Tibial artery (tissue), 4 donors: Measurements from ENCODE around the gene EFCAB6.

ENCODE experiments used
- DNase-seq, 2 donors: peaks; one replicate each; pipeline ENCODE4 v3.0.0-alpha.2; 2019
- H3K27ac ChIP-seq, 2 donors: fragments of 200-600 bp; sonication (generic) in 1 of 2; 1 replicate in 1 of 2; 2 replicates in 1 of 2; pipeline ENCODE4 v1.5.1; 2018 to 2019; ENCODE audit warnings: mild to moderate bottlenecking in 1 of 2
- H3K27me3 ChIP-seq, 2 donors: fragments of 200-600 bp; sonication (generic) in 1 of 2; one replicate each; pipeline versions ENCODE4 v1.5.1 to v1.6.0; 2016 to 2019
- H3K36me3 ChIP-seq, 3 donors: fragments of 200-600 bp; sonication (generic) in 2 of 3; one replicate each; pipeline ENCODE4 v1.5.1; 2016 to 2019; ENCODE audit warnings: mild to moderate bottlenecking in 2 of 3
- H3K4me1 ChIP-seq, 4 donors: fragments of 200-600 bp; sonication (generic) in 2 of 4; 1 replicate in 3 of 4; 2 replicates in 1 of 4; pipeline ENCODE4 v1.5.1; 2016 to 2019
- H3K4me3 ChIP-seq, 2 donors: fragments of 200-600 bp; sonication (generic) in 1 of 2; 1 replicate in 1 of 2; 2 replicates in 1 of 2; pipeline ENCODE4 v1.5.1; 2018 to 2019; ENCODE audit warnings: mild to moderate bottlenecking in 2 of 2
- H3K9me3 ChIP-seq, 3 donors: fragments of 200-600 bp; sonication (generic) in 1 of 3; one replicate each; pipeline ENCODE4 v1.5.1; 2016 to 2019
- intact Hi-C: fragments of 100-400 bp; cut with DNase I; formaldehyde crosslinking; loops from one replicate; pipeline ENCODE4 v1.15.0; 2023; ENCODE audit warnings: low total_unique reads
- TF ChIP-seq, protein P1 (sequence below), 2 experiments: fragments of 200-600 bp in 1 of 2; fragments of 450-650 bp in 1 of 2; IDR thresholded peaks; one replicate each; pipeline ENCODE4 v1.5.1; 2017 to 2019; ENCODE audit warnings: antibody characterized with exemption in 2 of 2, mild to moderate bottlenecking in 1 of 2, moderate library complexity in 1 of 2

Gene EFCAB6

DNA sequence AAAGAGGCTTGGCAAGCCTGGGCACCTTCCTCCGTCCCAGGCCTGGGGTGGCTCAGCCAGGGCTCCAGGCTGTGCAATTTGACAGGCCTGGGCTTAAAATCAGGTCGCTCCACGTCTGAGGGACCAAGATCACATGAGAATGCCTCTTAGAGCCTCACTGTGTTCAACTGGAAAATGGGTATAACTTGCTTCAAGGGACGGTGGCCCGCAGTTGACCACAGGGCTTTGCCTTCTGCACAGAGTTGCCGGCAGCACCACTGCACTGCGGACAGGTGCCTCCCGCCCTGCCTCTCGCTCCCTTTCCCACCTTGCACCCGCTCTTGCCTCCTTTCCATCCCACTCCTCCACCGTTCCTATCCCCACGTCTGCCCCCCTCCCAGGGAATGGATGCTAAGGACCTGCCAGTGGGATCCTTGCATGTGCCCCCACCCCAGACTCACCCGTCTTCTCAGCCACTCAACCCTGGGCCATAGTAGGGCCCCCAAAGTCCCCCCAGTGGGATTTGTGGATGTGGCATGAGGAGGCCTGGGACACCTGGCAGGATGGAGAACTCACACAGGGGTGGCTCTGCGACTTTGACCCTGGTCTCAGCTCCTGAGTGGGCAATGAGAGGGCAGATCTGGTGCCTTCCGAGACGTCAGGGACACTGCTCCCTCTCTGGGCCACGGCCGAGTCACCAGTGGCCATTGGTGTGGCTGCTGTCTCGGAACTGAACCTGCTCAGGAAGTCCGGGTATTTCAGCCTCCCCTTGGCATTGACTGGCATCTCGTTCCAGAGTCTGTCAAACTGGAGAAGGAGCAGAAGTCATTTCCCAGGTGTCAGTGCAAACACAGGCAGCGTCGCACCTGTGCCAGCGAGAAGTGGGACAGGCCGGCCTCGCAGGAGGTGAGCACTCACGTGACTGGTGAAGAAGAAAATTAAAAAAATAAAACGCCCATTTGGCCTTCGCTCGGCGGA lies 272.3 kb downstream of the EFCAB6 start:
- Histone ChIP-seq H3K27me3 (no peaks in the 10 kb centered on the region), H3K9me3 (peaks cover 0 to 5% (median 0%) of the 10 kb centered on the region in 3 donors), H3K36me3 (peaks cover 0 to 5% (median 0%) of the 10 kb centered on the region in 3 donors), H3K27ac (no peak overlapping the region), H3K4me1 (no peaks in the 10 kb centered on the region), H3K4me3 (no peak overlapping the region)
- no peak for DNase-seq
- TF ChIP-seq, protein P1, sequence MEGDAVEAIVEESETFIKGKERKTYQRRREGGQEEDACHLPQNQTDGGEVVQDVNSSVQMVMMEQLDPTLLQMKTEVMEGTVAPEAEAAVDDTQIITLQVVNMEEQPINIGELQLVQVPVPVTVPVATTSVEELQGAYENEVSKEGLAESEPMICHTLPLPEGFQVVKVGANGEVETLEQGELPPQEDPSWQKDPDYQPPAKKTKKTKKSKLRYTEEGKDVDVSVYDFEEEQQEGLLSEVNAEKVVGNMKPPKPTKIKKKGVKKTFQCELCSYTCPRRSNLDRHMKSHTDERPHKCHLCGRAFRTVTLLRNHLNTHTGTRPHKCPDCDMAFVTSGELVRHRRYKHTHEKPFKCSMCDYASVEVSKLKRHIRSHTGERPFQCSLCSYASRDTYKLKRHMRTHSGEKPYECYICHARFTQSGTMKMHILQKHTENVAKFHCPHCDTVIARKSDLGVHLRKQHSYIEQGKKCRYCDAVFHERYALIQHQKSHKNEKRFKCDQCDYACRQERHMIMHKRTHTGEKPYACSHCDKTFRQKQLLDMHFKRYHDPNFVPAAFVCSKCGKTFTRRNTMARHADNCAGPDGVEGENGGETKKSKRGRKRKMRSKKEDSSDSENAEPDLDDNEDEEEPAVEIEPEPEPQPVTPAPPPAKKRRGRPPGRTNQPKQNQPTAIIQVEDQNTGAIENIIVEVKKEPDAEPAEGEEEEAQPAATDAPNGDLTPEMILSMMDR (IDR thresholded peaks at IDR 0.05), result no peak
- intact Hi-C loops, result no loop called here

DNA sequence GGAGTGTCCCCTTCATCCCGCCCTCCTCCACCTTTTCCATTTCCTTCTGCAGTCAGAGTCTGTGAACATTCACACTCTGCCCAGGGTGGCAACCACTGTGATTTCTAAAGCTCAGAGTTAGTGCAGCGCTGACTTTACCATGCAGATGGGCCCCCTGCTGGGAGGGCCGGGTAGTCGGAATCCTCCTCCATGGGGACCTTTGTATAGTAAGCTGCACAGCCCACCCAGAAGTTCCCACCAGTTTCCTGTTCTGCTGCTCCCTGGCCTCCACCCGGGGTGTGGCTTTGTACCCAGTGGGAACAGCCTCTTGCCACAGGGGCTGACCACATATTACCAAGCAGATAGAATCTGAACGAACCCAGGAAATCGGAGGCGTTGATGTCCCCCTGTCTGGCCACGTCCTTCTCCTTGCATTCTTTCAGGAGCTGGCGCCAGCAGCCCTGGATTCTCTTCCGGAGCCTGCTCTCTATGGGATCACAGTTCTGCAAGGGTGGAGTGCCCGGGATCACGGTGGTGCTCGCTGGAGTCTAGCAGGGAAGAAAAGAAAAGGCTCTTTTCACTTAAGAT lies 275.0 kb downstream of the EFCAB6 start:
- no peak overlapping the region for H3K4me3 ChIP-seq
- TF ChIP-seq, protein P1 (IDR thresholded peaks at IDR 0.05), result no peak
- H3K27ac ChIP-seq, result no peak overlapping the region
- H3K9me3 ChIP-seq, result peaks cover 0 to 5% (median 0%) of the 10 kb centered on the region in 3 donors
- intact Hi-C loops, result no loop called here
- peaks cover 0 to 5% (median 0%) of the 10 kb centered on the region in 3 donors for H3K36me3 ChIP-seq
- no peak for DNase-seq
- no peaks in the 10 kb centered on the region for H3K4me1 ChIP-seq
- no peaks in the 10 kb centered on the region for H3K27me3 ChIP-seq

DNA sequence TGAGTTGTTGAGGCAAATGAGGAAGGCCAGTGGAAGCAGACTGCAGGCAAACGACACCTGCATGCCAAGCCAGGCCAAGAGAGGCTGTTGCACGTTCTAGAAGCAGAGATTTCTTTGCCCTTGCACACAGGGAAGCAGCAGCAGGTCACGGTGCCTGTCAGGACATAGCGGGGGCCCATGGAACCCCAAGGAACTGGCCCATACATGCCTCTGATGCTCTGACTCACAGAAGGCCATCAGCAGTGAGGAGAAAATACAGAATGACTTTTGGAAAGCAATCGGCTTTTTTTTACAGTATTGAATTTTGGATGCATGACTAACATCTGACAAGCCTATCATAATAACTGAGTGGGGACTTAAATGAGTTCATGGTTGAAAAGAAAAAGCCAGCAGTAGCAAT lies 276.4 kb downstream of the EFCAB6 start:
- Histone ChIP-seq H3K27me3 (no peaks in the 10 kb centered on the region), H3K27ac (no peak overlapping the region), H3K36me3 (peaks cover 0 to 5% (median 0%) of the 10 kb centered on the region in 3 donors), H3K4me3 (no peak overlapping the region), H3K9me3 (peaks cover 0 to 5% (median 0%) of the 10 kb centered on the region in 3 donors), H3K4me1 (no peaks in the 10 kb centered on the region)
- DNase-seq, result no peak
- intact Hi-C loops, result no loop called here
- TF ChIP-seq, protein P1 (IDR thresholded peaks at IDR 0.05), result no peak

DNA sequence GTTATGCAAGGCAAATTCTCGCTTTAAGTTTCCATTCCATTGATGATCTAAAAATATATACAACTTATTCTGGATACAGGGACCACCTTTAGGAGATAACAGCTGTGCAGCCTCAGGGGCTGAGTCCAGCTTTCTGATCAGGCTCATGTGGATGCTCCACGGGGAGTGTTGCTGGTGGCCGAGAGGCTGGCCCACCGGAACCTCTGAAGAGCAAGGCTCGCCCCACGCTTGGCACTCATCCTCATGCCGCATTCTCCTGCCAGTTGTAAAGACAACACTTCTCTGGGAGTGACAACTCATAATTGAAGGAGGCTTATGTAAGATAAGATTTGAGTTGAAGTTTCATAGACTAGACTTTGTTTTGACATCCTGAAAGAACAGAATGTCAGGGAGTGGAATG lies 276.8 kb downstream of the EFCAB6 start:
- no peaks in the 10 kb centered on the region for H3K27me3 ChIP-seq
- no peaks in the 10 kb centered on the region for H3K4me1 ChIP-seq
- peaks cover 0 to 5% (median 0%) of the 10 kb centered on the region in 3 donors for H3K9me3 ChIP-seq
- peaks cover 0 to 5% (median 0%) of the 10 kb centered on the region in 3 donors for H3K36me3 ChIP-seq
- TF ChIP-seq, protein P1 (IDR thresholded peaks at IDR 0.05), result no peak
- no peak for DNase-seq
- intact Hi-C loops, result no loop called here
- H3K4me3 ChIP-seq, result no peak overlapping the region
- no peak overlapping the region for H3K27ac ChIP-seq

DNA sequence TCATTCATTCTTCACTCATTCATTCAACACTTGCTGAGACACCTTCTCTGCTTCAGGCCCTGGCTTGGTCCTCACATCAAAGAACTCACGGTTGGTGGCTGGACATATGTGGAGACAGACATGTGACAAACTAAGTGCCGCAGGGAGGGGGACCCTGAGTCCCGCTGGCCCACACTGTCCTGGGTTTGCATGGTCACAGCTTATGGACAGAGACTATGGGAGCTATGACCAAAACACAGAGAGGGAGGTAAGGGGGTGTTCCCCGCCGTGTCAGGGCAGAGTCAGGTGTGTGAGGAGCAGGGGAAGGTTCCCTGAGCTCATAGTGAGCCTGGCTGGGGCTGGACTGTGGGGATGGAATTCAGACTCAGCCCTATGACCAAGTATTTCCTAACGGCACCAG lies 277.2 kb downstream of the EFCAB6 start:
- no peak overlapping the region for H3K4me3 ChIP-seq
- TF ChIP-seq, protein P1 (IDR thresholded peaks at IDR 0.05), result no peak
- DNase-seq, result no peak
- H3K36me3 ChIP-seq, result peaks cover 0 to 5% (median 0%) of the 10 kb centered on the region in 3 donors
- no peaks in the 10 kb centered on the region for H3K4me1 ChIP-seq
- intact Hi-C loops, result no loop called here
- H3K9me3 ChIP-seq, result peaks cover 0 to 5% (median 0%) of the 10 kb centered on the region in 3 donors
- no peak overlapping the region for H3K27ac ChIP-seq
- H3K27me3 ChIP-seq, result no peaks in the 10 kb centered on the region
